ENCODE data around the gene CDH4.

The CDH4 gene

DNA sequence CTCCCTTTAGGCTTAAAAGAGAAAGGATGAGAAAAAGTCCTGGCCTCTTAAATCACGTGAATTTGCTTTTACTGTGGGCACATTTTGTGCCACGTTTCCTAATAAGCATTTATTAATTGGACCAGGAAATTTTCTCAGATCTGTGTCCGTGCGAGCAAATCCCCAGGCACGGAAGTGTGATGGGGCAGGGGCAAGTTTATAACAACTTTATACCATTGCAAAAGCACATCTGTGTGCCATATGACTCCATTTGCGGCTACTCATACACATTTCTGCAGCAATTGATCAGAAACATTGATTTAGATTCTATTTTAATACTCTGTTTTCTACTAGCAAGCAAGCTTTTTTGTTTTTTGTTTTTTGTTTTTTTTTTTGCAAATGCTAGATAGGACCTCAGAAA, 440.4 kb downstream of the CDH4 start:
- H3K4me3 ChIP-seq (ENCODE audit: low read depth, low read length) = no peak overlapping the region
- no peak for DNase-seq (ENCODE audit: low read depth)

DNA sequence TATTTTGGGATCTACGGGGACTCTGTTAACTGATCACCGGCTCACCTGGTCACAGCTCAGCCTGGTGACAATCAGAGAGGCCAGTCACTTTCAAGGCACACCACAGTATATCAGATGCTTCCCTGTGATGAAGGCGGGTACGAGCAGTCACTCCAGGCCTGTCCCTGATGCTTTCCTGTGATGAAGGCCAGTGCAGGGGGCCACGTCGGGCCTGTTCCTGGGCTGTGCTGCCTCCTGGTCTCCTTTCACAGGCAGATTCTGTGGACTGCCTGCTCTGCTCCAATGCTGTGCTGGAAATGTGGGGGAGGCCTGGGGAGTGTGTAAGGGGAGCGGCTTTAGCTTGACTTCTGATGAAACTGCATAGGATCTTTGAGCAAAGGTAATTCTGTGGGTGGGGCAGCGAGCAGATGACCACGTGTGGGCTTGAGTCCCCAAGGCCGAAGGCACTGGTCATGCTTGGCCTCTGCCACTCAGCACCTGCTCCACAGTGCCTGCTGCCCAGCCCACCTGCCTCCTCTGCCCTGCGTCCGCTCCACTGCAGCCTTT, 441.1 kb downstream of the CDH4 start:
- DNase-seq (ENCODE audit: low read depth) = no peak

DNA sequence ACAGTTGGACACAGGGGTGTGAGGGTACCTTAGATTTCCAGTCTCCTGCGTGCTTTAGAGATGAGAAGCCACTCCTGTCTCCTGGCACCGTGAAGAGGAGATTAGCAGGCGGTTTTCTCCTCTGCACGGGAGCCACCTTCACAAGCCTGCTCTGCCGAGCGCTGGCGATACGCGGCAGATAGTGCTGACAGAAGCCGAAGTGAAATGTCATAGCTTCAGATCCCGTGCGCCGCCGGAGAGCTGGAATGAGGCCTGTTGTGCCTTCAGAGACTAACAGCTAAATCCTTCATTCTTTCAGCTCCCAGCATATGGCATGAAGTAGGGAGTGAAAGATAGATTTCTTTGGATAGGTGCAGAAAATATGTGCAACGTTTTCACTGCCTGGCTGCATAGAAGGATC, 442.6 kb downstream of the CDH4 start:
- H3K4me3 ChIP-seq (ENCODE audit: low read depth, low read length) = no peak overlapping the region
- no peak for DNase-seq (ENCODE audit: low read depth)

More for the DNA sequence above, 441.1 kb downstream of the CDH4 start:
- H3K4me3 ChIP-seq (ENCODE audit: low read depth, low read length) = no peak overlapping the region

DNA sequence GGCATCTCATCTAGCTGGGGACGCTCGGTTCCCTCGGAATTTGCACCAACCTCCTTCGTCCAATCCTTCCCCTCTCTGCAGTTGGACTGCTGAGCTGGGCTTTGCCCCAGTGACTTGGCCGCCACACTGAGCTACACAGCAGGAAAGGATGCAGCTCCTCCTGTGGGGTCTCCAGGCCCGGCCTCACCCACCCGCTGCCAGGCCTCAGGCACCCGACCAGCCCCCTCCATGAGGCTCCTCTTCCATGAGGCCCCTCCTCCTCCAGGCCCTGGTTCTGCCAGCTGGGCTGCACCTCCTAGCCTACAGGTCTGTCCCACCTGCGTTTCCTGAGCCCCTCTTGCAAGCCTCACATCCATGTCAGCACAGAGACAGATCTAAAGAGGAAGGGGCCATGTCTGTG, 443.7 kb downstream of the CDH4 start:
- DNase-seq (ENCODE audit: low read depth) = no peak
- no peak overlapping the region for H3K4me3 ChIP-seq (ENCODE audit: low read depth, low read length)

DNA sequence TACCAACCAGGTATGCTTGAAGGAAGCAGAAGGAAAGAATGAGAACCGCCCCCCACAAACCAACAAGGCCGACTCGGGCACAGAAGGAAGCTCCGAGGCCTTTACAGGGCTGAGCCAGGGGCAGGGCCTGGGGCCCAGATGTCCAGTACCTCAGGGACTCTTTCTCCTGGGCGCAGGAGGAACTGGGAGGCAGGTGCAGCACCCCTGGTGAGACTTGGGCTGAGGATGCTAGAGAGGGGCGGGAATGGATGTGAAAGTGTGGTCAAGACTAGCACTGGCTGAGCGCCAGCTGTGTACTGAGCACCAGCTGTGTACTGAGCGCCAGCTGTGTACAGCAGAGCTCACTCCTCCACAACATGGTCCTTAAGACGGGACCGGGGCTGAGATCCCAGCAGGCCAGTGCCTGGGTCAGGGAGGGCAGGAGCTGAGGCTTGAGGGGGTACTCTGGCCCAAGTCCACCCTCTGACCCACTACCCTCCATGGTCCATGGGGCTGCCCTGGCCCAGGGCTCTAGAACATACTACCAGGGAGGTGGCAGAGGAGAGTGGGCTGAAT, 444.2 kb downstream of the CDH4 start:
- no peak for DNase-seq (ENCODE audit: low read depth)
- H3K4me3 ChIP-seq (ENCODE audit: low read depth, low read length) = no peak overlapping the region

DNA sequence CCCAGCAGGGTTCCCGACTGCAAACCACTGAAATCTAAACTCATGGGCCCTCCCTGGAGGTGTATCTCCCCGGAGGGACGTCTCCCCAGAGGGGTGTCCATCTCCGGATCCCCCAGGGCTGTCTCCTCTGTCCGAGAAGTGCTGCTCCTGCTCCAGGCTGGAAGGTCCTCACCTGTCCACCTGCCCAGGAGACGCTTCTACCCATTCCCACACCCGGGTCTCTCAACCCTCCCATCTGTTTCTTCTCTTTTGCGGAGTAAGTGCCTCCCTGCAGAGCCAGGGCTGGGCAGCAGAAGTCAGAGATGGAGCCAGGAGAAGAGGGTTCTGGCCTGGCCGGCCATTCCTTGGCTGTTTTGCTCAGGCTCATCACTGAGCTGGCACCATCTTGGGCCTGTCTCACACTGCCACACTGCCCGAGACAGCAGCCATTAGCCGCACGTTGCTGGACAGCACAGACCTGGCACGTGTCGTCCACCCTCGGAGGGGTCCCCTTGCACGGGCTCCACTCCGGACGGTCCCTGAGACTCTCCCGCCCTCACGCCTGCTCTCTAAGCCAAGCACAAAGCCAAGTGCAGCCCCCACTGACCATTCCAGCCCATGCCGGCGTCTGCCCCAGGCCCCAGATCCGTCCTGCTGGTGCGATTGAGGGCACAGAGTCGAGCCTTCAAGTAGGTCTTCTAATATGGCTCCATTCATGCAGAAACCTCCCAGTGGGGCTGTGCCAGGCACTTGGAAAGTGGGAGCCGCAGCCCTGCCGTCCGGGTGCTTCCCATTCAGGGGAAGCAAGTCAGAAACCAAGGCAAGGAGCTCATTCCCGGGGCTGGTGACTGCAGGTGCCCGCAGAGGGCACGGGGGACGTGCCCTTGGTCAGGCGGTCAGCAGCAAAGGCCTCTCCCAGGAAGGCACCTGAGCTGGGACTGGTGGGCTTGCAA, 445.9 kb downstream of the CDH4 start:
- DNase-seq (ENCODE audit: low read depth) = no peak
- no peak overlapping the region for H3K4me3 ChIP-seq (ENCODE audit: low read depth, low read length)

DNA sequence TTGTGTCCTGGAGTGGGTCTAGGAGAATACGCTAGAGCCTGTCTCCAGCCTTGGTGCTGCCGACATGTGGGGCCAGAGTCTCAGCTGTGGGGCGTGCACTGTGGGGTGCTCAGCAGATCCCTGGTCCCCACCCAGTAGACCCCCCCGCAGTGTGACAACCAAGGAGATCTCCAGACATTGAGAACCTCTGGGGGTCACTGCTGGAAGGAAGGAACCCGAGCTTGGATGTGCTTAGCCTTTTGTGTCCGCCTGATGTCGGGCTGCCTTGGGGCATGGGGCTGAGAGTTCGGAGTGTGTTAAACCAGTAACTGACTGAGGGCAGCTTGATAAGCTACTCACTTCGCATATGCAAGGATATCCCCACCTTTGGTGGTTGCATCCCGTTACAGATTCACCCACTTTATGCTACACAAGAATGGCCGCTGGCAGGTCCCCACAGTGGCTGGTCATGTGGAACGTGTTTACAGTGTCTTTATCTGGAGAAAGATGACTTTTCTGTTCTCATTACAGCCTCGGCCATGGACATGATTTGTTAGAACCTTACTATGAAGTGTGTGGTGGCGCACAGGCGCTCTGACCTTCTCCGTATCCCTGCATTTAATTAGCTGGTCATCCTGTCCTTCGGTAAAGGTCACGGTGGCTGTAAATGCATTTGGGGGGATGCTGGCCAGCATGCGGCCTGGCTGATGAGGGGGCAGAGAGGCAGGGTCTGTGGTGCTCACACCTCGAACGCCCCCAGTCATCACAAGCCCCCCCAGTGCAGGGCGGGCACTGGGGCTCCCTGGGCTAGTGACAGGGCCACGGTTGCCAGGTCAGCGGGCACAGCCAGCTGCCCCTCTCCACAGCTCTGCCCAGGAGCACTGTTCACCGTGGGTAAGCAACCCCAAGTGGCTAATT, 446.8 kb downstream of the CDH4 start:
- DNase-seq (ENCODE audit: low read depth) = no peak
- H3K4me3 ChIP-seq (ENCODE audit: low read depth, low read length) = no peak overlapping the region

DNA sequence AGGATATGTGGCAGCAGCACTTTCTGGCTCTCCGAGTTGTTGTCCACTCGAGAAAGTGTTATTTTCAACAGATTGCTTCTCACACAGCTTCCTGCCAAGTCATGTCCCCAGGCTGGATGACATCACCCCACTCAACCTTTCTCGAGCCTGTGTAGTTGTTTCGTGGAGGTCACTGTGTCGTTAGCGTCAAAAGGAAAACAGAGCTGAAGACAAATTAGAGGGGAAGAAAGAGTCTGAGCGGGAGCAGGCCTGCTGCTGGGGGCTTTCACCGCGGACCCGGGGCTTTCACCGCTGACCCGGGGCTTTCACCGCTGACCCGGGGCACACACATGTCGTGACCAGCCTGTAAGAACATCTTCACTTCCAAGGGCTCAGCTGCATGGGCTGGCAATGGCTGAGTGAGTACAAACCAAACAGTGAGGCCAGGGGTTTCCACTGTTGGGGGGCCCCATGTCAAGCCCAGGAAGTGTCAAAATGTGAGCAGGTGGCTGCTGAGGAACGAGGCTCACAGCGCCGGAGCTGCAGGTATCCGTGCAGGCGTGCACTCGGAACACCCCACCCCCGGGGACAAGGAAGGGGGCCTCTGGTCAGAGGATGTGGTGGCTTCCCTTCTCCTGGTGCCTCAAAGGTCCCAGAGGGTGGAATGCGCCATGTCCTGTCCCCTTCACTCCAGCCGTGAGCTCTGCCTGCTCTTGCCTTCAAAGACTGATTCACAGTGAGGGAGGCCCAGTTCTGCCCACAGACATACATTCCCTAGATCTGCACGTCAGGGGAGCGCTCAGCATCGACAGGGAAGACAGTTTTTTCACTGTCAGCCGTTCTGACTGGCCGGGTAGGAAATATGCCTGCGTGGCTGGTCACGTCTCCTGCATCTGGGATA, 447.7 kb downstream of the CDH4 start:
- no peak overlapping the region for H3K4me3 ChIP-seq (ENCODE audit: low read depth, low read length)
- DNase-seq (ENCODE audit: low read depth) = no peak

DNA sequence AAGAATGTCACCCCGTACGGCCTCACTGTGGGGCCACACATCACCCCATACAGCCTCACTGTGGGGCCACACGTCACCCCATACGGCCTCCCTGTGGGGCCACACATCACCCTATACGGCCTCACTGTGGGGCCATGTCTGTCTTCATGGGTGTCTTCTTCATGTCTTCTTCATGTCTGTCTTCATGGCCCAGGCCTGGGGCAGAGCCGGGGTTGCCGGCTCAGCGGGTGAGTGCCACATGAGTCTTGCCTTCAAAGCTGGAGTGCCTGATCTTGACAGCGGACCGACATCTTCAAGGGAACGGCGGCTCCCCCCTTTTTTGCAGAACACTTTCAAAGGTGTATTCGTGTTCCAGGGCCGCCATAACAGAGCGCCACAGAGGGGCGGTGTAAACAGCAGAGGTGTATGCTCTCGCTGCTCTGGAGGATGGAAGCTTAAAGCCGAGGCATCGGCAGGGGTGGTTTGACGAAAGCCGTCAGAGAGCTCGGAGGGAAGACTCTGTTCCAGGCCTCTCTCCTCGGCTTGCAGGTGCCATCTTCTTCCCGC, 448.6 kb downstream of the CDH4 start:
- no peak for DNase-seq (ENCODE audit: low read depth)
- H3K4me3 ChIP-seq (ENCODE audit: low read depth, low read length) = no peak overlapping the region

DNA sequence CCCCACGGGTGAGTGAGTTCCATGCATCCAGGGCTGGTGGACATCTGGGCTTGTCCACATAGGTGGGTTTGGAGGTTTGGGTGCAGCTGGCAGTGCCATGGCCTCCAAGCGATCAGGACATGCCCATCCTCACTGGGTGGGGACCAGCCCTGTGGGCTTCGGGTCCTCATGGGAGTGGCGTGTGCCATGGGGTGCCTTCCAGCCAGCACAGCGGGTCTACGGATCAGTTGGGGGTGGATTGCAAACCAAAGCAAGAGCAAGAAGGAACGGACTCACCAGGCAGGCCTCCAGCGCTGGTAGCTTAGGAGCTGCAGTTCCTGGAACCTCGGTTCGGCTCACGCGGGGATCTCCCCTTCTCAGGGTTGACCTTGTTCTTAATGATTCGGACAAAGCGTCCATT, 449.3 kb downstream of the CDH4 start:
- no peak overlapping the region for H3K4me3 ChIP-seq (ENCODE audit: low read depth, low read length)
- no peak for DNase-seq (ENCODE audit: low read depth)

DNA sequence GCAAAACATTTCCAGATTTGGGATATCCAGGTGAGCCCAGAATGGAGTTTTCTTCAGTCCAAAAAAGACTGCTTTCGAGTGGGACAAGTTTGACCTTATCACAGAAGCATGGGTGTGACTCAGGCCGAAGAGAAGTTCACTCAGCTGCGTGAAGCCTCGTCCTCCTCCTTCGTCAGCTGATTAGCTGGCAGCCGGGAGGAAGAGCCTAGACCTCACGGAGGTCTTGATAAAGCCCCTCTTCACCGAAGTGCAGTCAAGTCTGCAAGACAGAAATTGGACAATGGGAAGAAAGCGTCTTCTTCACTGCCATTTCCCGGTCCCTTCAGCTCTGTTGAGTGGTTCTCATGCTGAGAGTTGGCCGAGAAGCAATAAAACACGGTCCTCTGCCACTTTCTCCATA, 449.7 kb downstream of the CDH4 start:
- DNase-seq (ENCODE audit: low read depth) = no peak
- no peak overlapping the region for H3K4me3 ChIP-seq (ENCODE audit: low read depth, low read length)

DNA sequence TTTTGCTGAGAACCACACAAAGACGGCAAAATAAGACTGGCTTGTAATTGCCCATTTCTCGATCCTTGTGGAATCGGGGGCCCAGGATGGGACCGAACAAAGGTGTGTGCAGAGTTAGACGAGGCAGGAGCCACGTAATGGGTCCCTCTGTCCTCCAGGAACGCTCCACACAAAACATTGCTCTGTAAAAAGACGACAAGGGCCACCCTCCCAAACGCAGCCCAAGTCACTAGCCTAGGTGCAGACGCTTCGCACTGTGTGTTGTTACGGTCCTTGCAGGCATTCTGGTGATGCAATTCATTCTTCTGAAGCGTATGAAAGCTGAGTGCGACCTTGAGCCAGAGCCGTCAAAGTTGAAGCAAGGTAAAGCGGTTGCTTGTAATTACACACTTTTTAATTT, 450.2 kb downstream of the CDH4 start:
- DNase-seq (ENCODE audit: low read depth) = no peak
- H3K4me3 ChIP-seq (ENCODE audit: low read depth, low read length) = no peak overlapping the region

DNA sequence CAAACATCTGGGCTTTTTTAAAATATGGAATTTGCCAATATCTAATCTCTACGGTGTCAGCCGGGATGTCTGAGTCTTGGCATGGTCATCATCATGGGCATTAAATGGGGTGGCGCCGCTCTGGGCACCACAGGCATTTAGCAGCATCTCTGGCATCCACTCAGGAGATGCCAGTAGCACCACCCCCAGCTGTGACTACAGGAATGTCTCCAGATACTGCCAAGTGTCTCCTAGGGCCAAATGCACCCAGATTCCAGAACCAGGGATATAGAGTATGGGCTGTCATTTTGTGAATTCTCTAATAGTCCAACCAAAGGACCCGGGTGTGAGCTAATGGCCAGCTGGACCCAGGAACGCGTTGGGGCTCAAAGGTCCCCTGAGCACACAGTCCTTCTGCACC, 452.6 kb downstream of the CDH4 start:
- H3K4me3 ChIP-seq (ENCODE audit: low read depth, low read length) = no peak overlapping the region
- no peak for DNase-seq (ENCODE audit: low read depth)

DNA sequence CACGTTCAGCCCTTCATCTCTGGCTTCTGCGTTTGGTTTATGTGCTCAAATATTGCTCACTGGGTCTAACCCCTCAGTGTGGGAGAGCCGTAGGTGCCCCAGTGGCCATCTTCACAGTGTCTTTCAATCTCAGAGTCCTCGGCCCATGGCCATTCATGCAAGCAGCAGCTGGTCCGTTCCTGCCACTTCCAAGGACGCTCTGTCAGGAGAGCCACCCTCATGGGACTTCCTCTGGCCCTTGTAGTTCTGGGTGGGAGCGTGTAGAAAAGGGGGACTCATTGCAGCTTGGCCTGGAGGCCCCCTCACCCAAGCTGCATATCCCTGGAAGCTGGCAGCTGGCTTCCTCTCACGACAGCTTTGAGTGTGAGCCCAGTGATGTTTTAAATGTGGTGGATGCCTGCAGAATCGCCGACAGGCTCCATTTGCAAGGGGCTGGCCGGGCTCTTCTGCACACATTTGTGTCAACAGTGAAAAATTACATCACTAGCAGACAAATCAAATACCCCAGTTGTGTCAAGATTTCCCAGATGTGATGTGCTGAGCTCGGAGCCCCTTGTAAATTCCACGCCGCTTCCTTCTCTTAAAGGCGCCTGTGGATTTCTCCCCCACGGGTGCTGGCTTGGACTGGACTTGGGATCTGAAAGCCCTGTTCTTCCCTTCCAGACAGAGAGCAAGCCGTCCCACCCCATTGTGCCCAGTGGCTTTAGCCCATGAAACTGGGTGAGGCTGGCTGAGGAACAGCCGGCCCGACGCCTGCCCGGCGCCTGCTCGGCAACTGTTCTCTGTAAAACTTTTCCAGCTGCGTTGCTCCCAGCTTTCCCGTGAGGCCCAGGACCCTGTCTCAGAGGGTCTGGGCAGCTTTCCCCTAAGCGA, 453.6 kb downstream of the CDH4 start:
- no peak overlapping the region for H3K4me3 ChIP-seq (ENCODE audit: low read depth, low read length)
- no peak for DNase-seq (ENCODE audit: low read depth)

DNA sequence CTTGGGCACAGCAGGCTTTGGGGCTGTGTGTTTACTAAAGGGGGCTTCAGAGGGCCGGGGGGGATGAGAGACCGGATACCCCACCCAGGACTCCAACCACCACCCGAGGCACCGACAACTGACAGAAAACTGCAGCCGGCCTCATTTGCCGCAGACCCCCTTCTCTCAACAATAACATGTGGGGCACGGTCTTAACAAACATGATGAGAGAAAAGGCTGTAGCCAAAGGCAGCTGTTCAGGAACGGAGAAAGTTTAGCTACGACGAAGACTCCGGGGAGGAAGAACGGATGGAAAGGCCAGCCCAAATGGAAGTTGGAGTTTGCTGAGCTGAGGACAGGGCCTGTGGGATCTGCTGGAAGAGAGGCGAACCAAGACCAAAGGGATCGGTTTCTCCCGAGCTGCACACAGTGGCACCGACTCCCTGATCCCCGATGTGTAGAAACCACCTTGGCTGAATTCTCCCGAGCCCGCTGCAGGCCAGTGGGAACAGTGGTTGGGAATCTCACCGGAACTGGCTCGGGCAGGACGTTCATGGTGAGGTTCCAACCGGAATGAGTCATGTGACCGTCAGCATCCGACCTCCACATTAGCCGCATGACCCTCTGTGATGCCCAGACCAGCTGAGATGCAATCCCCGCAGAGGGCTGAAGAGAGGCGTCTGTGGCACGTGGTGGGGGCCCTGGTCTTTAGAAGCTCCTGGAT, 454.3 kb downstream of the CDH4 start:
- no peak for DNase-seq (ENCODE audit: low read depth)
- no peak overlapping the region for H3K4me3 ChIP-seq (ENCODE audit: low read depth, low read length)

DNA sequence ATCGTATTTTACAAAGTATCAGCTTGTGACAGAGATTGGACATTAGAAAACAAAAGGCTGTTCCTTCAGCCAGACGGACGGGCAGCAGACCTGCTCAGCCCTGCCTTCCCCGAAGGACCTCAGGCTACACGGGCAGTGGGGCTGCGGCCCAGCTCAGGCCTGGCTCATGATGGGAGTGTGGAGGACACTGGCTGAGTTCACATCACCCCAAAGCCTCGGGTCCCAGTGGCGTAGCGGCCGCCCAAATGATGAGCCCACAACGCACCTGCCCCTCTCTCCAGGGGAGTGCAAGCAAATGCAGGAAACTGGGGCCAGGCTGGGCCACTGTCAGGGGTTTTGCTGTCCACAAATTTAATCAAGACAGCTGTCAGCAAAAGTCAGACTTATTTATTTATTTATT, 456.8 kb downstream of the CDH4 start:
- H3K4me3 ChIP-seq (ENCODE audit: low read depth, low read length) = no peak overlapping the region
- DNase-seq (ENCODE audit: low read depth) = no peak

DNA sequence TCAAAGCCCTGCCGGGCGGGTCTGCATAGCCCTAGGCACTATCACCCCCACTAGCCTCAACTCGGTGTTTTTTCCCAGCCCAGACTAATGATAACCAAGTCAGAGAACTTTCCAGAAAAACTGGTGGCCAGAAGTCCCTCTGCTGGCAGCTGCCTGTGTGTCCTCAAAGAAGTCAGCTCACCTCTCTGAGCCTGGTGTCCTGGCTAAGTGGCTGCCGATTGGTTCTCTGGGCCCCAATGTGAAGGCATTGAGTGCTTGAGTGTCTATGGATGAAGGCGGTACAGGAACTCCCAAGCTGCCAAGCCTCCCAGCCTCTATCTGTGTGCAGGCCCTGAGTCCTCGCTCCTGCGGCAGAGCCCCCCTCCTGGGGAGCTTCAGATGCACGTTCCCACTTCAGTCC, 458.0 kb downstream of the CDH4 start:
- DNase-seq (ENCODE audit: low read depth) = no peak
- H3K4me3 ChIP-seq (ENCODE audit: low read depth, low read length) = no peak overlapping the region
